Measurements from ENCODE around the gene FASN.

Gene FASN

DNA sequence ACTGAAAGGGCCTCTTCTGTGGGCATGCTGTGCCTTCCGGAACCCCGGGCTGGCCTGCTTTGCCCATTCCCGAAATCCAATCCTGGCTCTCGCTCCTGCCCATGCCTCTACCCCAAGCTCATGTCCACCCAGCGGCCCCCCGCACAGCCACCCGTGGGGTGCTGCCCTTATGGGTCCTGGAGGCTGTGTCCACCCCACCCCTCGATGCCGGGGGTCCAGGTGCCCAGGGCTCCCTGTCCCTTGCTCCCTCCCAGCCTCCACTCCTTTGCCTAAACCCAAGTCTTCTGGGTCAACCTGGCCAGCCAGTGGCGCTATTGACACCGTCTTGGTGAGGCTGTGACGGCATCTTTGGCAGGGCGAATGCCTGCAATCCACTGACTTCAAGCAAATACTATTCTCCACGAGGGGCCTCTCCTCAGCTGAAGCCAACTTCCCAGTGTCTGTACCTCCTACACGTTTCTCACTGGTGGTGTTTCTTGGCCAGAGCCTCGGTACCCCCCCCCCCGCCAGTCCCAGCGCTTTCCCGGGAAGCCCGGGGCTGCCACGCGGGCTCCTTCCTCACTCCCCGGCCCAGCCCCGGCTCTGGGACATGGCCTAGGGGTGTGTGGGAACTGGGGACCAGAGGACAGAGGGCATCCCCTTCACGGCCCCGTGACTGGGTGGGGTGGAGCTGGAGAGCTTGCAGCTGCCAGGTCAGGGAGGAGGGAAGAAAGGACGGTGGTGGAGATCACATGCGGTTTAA is 20.2 kb downstream of the FASN start:
- in situ Hi-C loops (cut with HindIII; ENCODE audit: low sequenced_read_pairs): no loop called here
- TF ChIP-seq CTCF (IDR thresholded peaks at IDR 0.05; ENCODE audit: low read depth, low read length, missing control alignments): no peak
- no peak for DNase-seq (ENCODE audit: low read depth)
- no peak overlapping the region for H3K4me3 ChIP-seq (ENCODE audit: low read depth, low read length)

DNA sequence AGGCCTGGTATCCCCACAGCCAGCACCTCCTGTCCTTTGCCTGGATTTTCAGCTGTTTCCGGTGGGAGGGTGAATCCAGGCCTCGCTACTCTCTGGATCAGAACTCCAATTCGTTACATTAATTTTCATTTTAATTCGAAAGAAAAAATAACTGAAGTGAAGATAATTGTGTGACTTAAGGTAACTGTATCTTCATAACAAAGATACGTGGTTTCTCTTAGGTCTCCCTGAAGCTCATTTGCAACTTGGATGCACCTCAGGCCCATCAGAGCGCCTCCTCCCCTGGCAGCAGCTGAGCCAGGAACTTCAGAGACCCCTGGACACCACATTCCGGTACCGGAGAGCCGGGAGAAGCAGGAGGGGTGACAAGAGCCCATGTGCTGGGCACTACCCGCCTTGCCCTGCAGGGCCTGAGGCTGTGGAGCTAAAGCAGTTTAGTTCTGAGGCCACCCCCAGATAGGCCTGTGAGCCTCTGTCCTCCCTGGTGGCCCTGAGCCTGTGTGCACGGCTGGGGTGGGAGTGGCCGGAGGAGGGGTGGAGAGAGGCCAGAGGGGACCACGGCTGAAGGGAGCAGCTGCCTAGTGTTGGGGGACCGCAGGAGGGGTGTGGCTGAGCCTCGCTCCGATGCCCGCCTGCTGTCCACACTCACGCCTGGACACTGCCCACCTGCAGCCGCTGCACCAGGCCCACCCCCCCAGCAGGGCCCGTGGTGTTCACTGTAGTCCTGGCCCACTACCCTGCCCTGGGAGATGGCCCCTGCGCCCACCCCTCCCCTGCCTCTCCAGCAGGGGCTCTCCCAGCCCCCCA is 21.0 kb downstream of the FASN start:
- DNase-seq (ENCODE audit: low read depth): no peak
- in situ Hi-C loops (cut with HindIII; ENCODE audit: low sequenced_read_pairs): no loop called here
- no peak overlapping the region for H3K4me3 ChIP-seq (ENCODE audit: low read depth, low read length)
- TF ChIP-seq CTCF (IDR thresholded peaks at IDR 0.05; ENCODE audit: low read depth, low read length, missing control alignments): no peak

DNA sequence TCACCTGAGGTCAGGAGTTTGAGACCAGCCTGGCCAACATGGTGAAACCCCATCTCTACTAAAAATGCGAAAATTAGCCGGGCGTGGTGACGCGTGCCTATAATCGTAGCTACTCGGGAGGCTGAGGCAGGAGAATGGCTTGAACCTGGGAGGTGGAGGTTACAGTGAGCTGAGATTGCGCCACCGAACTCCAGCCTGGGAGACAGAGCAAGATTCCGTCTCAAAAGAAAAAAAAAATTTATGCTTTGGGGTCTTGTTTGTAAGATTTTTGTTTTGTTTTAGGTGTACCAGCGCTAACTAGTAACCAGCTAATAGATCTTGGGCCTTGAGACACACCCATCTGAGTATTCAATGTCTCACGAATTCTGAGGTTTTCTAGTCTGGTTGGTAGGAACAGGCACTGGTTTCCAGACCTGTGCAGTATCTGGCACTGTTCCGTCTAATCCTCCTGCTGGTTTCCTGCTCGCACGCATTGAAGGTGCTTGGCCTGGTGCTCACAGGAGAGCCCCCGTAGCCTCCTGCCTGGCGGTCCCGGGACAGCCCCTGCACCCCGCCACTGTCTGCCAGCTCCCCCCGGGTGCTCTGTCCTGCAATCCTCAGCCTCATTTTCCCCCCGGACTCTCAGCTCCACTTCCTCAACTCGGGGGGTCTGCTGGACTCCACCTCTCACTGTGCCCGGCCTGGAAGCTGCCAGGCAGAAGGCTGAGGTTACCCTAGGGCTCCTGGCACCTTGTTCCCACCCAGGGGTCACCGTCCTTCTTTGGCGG is 21.8 kb downstream of the FASN start:
- in situ Hi-C loops (cut with HindIII; ENCODE audit: low sequenced_read_pairs): no loop called here
- no peak for DNase-seq (ENCODE audit: low read depth)
- no peak for TF ChIP-seq CTCF (IDR thresholded peaks at IDR 0.05; ENCODE audit: low read depth, low read length, missing control alignments)
- no peak overlapping the region for H3K4me3 ChIP-seq (ENCODE audit: low read depth, low read length)

GRCh38 chr17:82073446-82073845 is 24.6 kb downstream of the FASN start:
- in situ Hi-C loops (cut with HindIII; ENCODE audit: low sequenced_read_pairs): no loop called here
- no peak for DNase-seq (ENCODE audit: low read depth)
- H3K4me3 ChIP-seq (ENCODE audit: low read depth, low read length): no peak overlapping the region
- no peak for TF ChIP-seq CTCF (IDR thresholded peaks at IDR 0.05; ENCODE audit: low read depth, low read length, missing control alignments)

GRCh38 chr17:82072827-82073226 is 25.2 kb downstream of the FASN start:
- no peak for DNase-seq (ENCODE audit: low read depth)
- TF ChIP-seq CTCF (IDR thresholded peaks at IDR 0.05; ENCODE audit: low read depth, low read length, missing control alignments): no peak
- H3K4me3 ChIP-seq (ENCODE audit: low read depth, low read length): no peak overlapping the region
- in situ Hi-C loops (cut with HindIII; ENCODE audit: low sequenced_read_pairs): no loop called here

GRCh38 chr17:82070611-82071010 is 27.4 kb downstream of the FASN start:
- no peak for DNase-seq (ENCODE audit: low read depth)

More at GRCh38 chr17:82070611-82071010, 27.4 kb downstream of the FASN start:
- no peak overlapping the region for H3K4me3 ChIP-seq (ENCODE audit: low read depth, low read length)
- no peak for TF ChIP-seq CTCF (IDR thresholded peaks at IDR 0.05; ENCODE audit: low read depth, low read length, missing control alignments)
- in situ Hi-C loops (cut with HindIII; ENCODE audit: low sequenced_read_pairs): no loop called here
